ENCODE measurements around the gene SGCE. TPM values are rescaled to one million over a fixed set of nuclear protein-coding genes. Genes with fewer than 3 reads are reported as not detected.

The SGCE gene
- total RNA-seq, 1 donor from 2014 or later, result 35.4 TPM

GRCh38 chr7:94620703-94621118 is 35.2 kb downstream of the SGCE start:
- TF ChIP-seq, protein P1, sequence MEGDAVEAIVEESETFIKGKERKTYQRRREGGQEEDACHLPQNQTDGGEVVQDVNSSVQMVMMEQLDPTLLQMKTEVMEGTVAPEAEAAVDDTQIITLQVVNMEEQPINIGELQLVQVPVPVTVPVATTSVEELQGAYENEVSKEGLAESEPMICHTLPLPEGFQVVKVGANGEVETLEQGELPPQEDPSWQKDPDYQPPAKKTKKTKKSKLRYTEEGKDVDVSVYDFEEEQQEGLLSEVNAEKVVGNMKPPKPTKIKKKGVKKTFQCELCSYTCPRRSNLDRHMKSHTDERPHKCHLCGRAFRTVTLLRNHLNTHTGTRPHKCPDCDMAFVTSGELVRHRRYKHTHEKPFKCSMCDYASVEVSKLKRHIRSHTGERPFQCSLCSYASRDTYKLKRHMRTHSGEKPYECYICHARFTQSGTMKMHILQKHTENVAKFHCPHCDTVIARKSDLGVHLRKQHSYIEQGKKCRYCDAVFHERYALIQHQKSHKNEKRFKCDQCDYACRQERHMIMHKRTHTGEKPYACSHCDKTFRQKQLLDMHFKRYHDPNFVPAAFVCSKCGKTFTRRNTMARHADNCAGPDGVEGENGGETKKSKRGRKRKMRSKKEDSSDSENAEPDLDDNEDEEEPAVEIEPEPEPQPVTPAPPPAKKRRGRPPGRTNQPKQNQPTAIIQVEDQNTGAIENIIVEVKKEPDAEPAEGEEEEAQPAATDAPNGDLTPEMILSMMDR (IDR thresholded peaks at IDR 0.05; ENCODE audit: unreplicated experiment), result no peak
- Mint-ChIP-seq H3K4me1 (ENCODE audit: low read depth) (peaks cover 6% of the 10 kb centered on the region), H3K27me3 (no peaks in the 10 kb centered on the region), H3K9me3 (ENCODE audit: low read depth) (no peaks in the 10 kb centered on the region), H3K4me3 (ENCODE audit: low read depth) (no peak overlapping the region), H3K36me3 (ENCODE audit: insufficient read depth) (peaks cover 5% of the 10 kb centered on the region), H3K27ac (no peak overlapping the region)
- no peak for DNase-seq (ENCODE audit: low spot score, unreplicated experiment)

- Mint-ChIP-seq H3K27me3 (no peaks in the 10 kb centered on the region), H3K36me3 (ENCODE audit: insufficient read depth) (peaks cover 11% of the 10 kb centered on the region), H3K9me3 (ENCODE audit: low read depth) (no peaks in the 10 kb centered on the region), H3K4me3 (ENCODE audit: low read depth) (no peak overlapping the region), H3K4me1 (ENCODE audit: low read depth) (no peaks in the 10 kb centered on the region), H3K27ac (no peak overlapping the region)
- TF ChIP-seq, protein P1 (IDR thresholded peaks at IDR 0.05; ENCODE audit: unreplicated experiment), result no peak
- DNase-seq (ENCODE audit: low spot score, unreplicated experiment), result no peak
These were observed 37.8 kb downstream of the SGCE start for GRCh38 chr7:94618126-94618525.

GRCh38 chr7:94616855-94617254 is 39.1 kb downstream of the SGCE start:
- Mint-ChIP-seq H3K27ac (no peak overlapping the region), H3K4me3 (ENCODE audit: low read depth) (no peak overlapping the region), H3K4me1 (ENCODE audit: low read depth) (no peaks in the 10 kb centered on the region), H3K27me3 (no peaks in the 10 kb centered on the region), H3K36me3 (ENCODE audit: insufficient read depth) (peaks cover 16% of the 10 kb centered on the region), H3K9me3 (ENCODE audit: low read depth) (no peaks in the 10 kb centered on the region)
- TF ChIP-seq, protein P1 (IDR thresholded peaks at IDR 0.05; ENCODE audit: unreplicated experiment), result no peak
- DNase-seq (ENCODE audit: low spot score, unreplicated experiment), result no peak

DNA sequence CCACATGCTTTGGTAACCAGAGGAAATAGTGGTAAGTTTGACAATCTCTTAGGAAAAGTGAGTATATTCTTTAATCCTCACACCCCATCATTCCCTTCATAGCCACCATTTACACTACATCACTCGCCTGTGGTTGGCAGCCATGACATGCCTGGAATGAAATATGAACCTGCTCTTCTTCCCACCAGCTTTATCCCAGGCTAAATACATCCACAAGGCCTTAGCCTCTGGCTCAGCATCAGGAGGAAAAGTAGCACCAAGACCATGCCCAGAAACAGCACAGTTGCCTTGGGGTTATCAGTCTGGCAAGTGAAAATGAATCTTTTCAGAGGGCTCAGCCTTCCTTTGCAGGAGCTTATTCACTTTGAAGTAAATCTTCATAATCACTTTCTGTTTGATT is 40.3 kb downstream of the SGCE start:
- H3K4me1 Mint-ChIP-seq (ENCODE audit: low read depth), result no peaks in the 10 kb centered on the region
- no peaks in the 10 kb centered on the region for H3K27me3 Mint-ChIP-seq
- H3K4me3 Mint-ChIP-seq (ENCODE audit: low read depth), result no peak overlapping the region
- TF ChIP-seq, protein P1 (IDR thresholded peaks at IDR 0.05; ENCODE audit: unreplicated experiment), result no peak
- no peak overlapping the region for H3K27ac Mint-ChIP-seq
- DNase-seq (ENCODE audit: low spot score, unreplicated experiment), result no peak
- H3K36me3 Mint-ChIP-seq (ENCODE audit: insufficient read depth), result peaks cover 13% of the 10 kb centered on the region
- H3K9me3 Mint-ChIP-seq (ENCODE audit: low read depth), result no peaks in the 10 kb centered on the region

DNA sequence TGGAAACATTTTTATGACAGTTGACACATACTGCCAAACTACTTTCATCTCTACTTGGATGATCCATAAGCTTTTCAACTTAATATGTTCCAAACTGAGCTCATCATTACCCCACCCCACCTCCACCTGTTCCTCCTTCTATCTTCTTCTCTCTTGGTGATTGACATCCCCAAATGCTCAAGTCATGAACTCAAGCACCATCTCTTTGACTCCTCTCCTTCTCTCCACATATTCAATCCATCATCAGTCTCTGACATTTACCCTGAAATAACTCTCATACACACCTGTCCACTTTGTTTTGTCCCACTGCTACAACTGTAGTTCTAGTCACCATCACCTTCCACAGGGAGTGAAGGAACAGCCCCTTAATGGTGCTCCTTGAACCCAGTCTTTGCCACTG is 43.3 kb downstream of the SGCE start:
- Mint-ChIP-seq H3K27ac (no peak overlapping the region), H3K4me1 (ENCODE audit: low read depth) (no peaks in the 10 kb centered on the region), H3K27me3 (no peaks in the 10 kb centered on the region), H3K4me3 (ENCODE audit: low read depth) (no peak overlapping the region), H3K9me3 (ENCODE audit: low read depth) (peaks cover 5% of the 10 kb centered on the region), H3K36me3 (ENCODE audit: insufficient read depth) (peaks cover 23% of the 10 kb centered on the region)
- TF ChIP-seq, protein P1 (IDR thresholded peaks at IDR 0.05; ENCODE audit: unreplicated experiment), result no peak
- DNase-seq (ENCODE audit: low spot score, unreplicated experiment), result no peak
